Measurements from ENCODE around the gene KCNK5. TPM values are rescaled to one million over a fixed set of nuclear protein-coding genes. Genes with fewer than 3 reads are reported as not detected.

KCNK5 gene
- polyA plus RNA-seq, 1 experiment = not detected

GRCh38 chr6:39143238-39143930 lies 85.9 kb downstream of the KCNK5 start:
- no peak overlapping the region for H3K27ac ChIP-seq (ENCODE audit: low read depth, low read length)
- no peak overlapping the region for H3K4me3 ChIP-seq (ENCODE audit: low read depth, low read length)
- ChIA-PET POLR2A (no interaction called here), CTCF (interaction anchor here (0.5 kb wide), 1 partner anchor 25 kb away, joined by 3 read pairs; no protein-coding TSS in a partner anchor)
- peaks cover 3% of the 10 kb centered on the region for H3K27me3 ChIP-seq (ENCODE audit: control insufficient read depth, insufficient read depth, low read length)
- no peaks in the 10 kb centered on the region for H3K9me3 ChIP-seq (ENCODE audit: control insufficient read depth, insufficient read depth, low read length)
- DNase-seq (ENCODE audit: low read depth, low spot score) = no peak
- no peak for TF ChIP-seq CTCF (IDR thresholded peaks at IDR 0.05; ENCODE audit: low read depth, low read length)

- H3K27me3 ChIP-seq (ENCODE audit: control insufficient read depth, insufficient read depth, low read length) = peaks cover 3% of the 10 kb centered on the region
- CTCF ChIA-PET = no interaction called here
- POLR2A ChIA-PET = no interaction called here
- H3K27ac ChIP-seq (ENCODE audit: low read depth, low read length) = no peak overlapping the region
- no peaks in the 10 kb centered on the region for H3K9me3 ChIP-seq (ENCODE audit: control insufficient read depth, insufficient read depth, low read length)
- no peak overlapping the region for H3K4me3 ChIP-seq (ENCODE audit: low read depth, low read length)
- no peak for DNase-seq (ENCODE audit: low read depth, low spot score)
- no peak for TF ChIP-seq CTCF (IDR thresholded peaks at IDR 0.05; ENCODE audit: low read depth, low read length)
Observed at GRCh38 chr6:39140556-39141167, 88.6 kb downstream of the KCNK5 start.

Other genes with a start within 250 kb of the KCNK5 start
- gene GLP1R, start 180.7 kb downstream of the KCNK5 start, polyA plus RNA-seq (2011; rRNA removed) = not detected in 2 replicates
- 10.2 and 12.8 TPM in 2 replicates for gene SAYSD1, start 114.3 kb downstream of the KCNK5 start, polyA plus RNA-seq (2011; rRNA removed)
- gene KCNK17, start 84.9 kb upstream of the KCNK5 start, polyA plus RNA-seq (2011; rRNA removed) = not detected in 2 replicates
- not detected in 2 replicates for gene KCNK16, start 93.2 kb upstream of the KCNK5 start, polyA plus RNA-seq (2011; rRNA removed)

Measured in AG04450 (cell line).